HL-60 (cell line): ENCODE results near the gene MYBPC1.

Source experiments
- DNase-seq, 2 experiments: peaks; one replicate each; pipeline ENCODE4 v3.0.0-alpha.2; 2010 to 2020; ENCODE audit warnings: low read depth in 1 of 2, low spot score in 1 of 2
- H3K27ac ChIP-seq: fragments of 250-450 bp; sonication (Bioruptor Pico); replicated peaks from 2 replicates; pipeline ENCODE4 v1.5.1; 2020; ENCODE audit warnings: mild to moderate bottlenecking, moderate library complexity
- H3K27me3 ChIP-seq: fragments of 250-450 bp; sonication (Bioruptor Pico); 2 replicates; pipeline ENCODE4 v1.5.1; 2021; ENCODE audit warnings: mild to moderate bottlenecking, moderate library complexity; ENCODE audit not compliant: insufficient read depth, poor library complexity, severe bottlenecking
- H3K4me3 ChIP-seq: replicated peaks from 2 replicates; pipeline ENCODE4 v1.5.1; 2011; ENCODE audit warnings: mild to moderate bottlenecking, control low read depth, low read length; ENCODE audit not compliant: insufficient read depth
- CTCF ChIP-seq: IDR thresholded peaks from one replicate; pipeline ENCODE4 v1.5.1; 2011; ENCODE audit warnings: low read length, control low read depth, inconsistent platforms; ENCODE audit not compliant: insufficient read depth
- GABPA ChIP-seq: IDR thresholded peaks from 2 replicates; pipeline ENCODE4 v1.6.1; 2012; ENCODE audit warnings: low read depth
- POLR2AphosphoS5 ChIP-seq: IDR thresholded peaks from 2 replicates; pipeline ENCODE4 v1.6.1; 2012; ENCODE audit warnings: low read depth
- SPI1 ChIP-seq: IDR thresholded peaks from 2 replicates; pipeline ENCODE4 v1.6.1; 2012; ENCODE audit warnings: low read depth, mild to moderate bottlenecking, borderline replicate concordance
- TF ChIP-seq, protein P1 (sequence below): IDR thresholded peaks from 2 replicates; pipeline ENCODE4 v1.6.1; 2012; ENCODE audit warnings: low read depth; ENCODE audit not compliant: insufficient replicate concordance

MYBPC1 gene

DNA sequence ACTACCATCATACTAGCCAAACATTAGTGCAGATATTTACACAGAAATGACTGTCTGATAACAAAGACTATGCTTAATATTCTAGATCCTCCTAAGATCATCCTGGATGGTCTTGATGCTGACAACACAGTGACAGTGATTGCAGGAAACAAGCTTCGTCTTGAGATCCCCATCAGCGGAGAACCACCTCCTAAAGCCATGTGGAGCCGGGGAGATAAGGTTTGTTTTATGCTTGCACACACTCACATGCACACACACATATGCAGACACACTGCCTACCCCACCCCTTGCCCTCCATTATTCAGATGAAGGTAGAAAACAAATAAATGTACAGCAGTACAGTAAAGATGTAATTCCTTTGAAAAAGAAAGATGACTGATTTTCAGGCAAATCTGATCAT is 58.3 kb downstream of the MYBPC1 start:
- TF ChIP-seq, protein P1, sequence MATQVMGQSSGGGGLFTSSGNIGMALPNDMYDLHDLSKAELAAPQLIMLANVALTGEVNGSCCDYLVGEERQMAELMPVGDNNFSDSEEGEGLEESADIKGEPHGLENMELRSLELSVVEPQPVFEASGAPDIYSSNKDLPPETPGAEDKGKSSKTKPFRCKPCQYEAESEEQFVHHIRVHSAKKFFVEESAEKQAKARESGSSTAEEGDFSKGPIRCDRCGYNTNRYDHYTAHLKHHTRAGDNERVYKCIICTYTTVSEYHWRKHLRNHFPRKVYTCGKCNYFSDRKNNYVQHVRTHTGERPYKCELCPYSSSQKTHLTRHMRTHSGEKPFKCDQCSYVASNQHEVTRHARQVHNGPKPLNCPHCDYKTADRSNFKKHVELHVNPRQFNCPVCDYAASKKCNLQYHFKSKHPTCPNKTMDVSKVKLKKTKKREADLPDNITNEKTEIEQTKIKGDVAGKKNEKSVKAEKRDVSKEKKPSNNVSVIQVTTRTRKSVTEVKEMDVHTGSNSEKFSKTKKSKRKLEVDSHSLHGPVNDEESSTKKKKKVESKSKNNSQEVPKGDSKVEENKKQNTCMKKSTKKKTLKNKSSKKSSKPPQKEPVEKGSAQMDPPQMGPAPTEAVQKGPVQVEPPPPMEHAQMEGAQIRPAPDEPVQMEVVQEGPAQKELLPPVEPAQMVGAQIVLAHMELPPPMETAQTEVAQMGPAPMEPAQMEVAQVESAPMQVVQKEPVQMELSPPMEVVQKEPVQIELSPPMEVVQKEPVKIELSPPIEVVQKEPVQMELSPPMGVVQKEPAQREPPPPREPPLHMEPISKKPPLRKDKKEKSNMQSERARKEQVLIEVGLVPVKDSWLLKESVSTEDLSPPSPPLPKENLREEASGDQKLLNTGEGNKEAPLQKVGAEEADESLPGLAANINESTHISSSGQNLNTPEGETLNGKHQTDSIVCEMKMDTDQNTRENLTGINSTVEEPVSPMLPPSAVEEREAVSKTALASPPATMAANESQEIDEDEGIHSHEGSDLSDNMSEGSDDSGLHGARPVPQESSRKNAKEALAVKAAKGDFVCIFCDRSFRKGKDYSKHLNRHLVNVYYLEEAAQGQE, result no peak
- TF ChIP-seq SPI1 (no peak), GABPA (no peak), CTCF (no peak), POLR2AphosphoS5 (no peak)
- DNase-seq, result no peak
- Histone ChIP-seq H3K27ac (no peak overlapping the region), H3K27me3 (peaks cover 3% of the 10 kb centered on the region), H3K4me3 (no peak overlapping the region)

DNA sequence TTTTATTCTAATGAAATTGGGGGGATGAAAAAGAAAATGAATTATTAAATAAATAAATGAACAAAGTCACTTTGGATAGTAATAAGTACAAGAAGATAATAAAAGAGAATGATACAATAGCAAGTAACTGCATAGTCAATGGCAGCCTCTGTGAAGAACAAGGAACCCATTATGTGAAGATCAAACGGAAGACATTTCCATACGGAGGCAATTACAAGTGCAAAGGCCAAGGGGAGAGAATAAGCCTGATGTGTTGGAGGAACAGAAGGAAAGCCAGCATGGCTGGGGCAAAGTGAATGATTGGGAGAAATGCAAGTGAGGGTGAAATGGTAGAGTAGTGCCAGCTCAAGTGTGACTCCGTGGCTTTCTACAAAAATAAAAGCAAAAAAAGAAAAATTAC is 58.7 kb downstream of the MYBPC1 start:
- TF ChIP-seq CTCF (no peak), GABPA (no peak), SPI1 (no peak), POLR2AphosphoS5 (no peak)
- TF ChIP-seq, protein P1, result no peak
- H3K27ac ChIP-seq, result no peak overlapping the region
- DNase-seq, result no peak
- peaks cover 3% of the 10 kb centered on the region for H3K27me3 ChIP-seq
- no peak overlapping the region for H3K4me3 ChIP-seq

DNA sequence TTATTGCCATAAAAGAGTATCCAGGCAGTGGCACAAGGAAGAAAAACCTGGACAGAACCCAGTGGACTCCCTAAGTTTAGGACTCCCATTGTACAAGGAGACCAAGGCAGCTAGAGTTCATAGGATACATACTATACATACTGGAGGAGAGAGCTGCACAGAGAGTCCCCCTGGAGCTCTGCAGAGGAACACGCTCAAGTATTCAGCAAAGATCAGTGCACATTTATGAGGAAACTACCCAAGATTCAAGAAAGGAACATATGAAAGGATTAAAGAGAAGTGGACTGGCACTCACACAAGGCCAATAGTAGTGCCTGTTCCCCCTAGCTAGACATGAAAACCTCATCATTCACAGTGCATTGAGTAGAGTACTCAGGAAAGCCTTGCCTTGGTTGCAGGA is 59.7 kb downstream of the MYBPC1 start:
- peaks cover 3% of the 10 kb centered on the region for H3K27me3 ChIP-seq
- H3K4me3 ChIP-seq, result no peak overlapping the region
- DNase-seq, result no peak
- TF ChIP-seq POLR2AphosphoS5 (no peak), GABPA (no peak), CTCF (no peak), SPI1 (no peak)
- TF ChIP-seq, protein P1, result no peak
- H3K27ac ChIP-seq, result no peak overlapping the region
